A172 (cell line): ENCODE data around the gene USP12. TPM values are rescaled to one million over a fixed set of nuclear protein-coding genes. Genes with fewer than 3 reads are reported as not detected.
A peak's percentile ranks its signal among the peaks of the same experiment; 100 is the strongest.

Source experiments
- DNase-seq: peaks from one replicate; pipeline ENCODE4 v3.0.0-alpha.2; 2015; ENCODE audit warnings: low spot score
- total RNA-seq: library from RNA; depleted of rRNA; stranded (reverse); fragments of >200 nt; shearing (Covaris generic); gene quantifications from 2 replicates; pipeline ENCODE4 v1.2.3, GENCODE V29; 2014; rRNA removed

The USP12 gene
- total RNA-seq, 1 experiment from 2014 or later = 20.0 TPM

- DNase-seq = no peak
Observed at GRCh38 chr13:27037171-27037570, 134.4 kb downstream of the USP12 start.

GRCh38 chr13:27036236-27036981 lies 135.2 kb downstream of the USP12 start:
- DNase-seq = peak; percentile 37

GRCh38 chr13:27035892-27036235 lies 135.7 kb downstream of the USP12 start:
- DNase-seq = peak; percentile 16

GRCh38 chr13:27034678-27035111 lies 136.9 kb downstream of the USP12 start:
- no peak for DNase-seq

- no peak for DNase-seq
Observed at GRCh38 chr13:27028683-27029480, 142.7 kb downstream of the USP12 start.

- no peak for DNase-seq
Observed at GRCh38 chr13:27027086-27027667, 144.4 kb downstream of the USP12 start.

- DNase-seq = no peak
Observed at GRCh38 chr13:27026396-27026795, 145.2 kb downstream of the USP12 start.

GRCh38 chr13:27024776-27025492 lies 146.7 kb downstream of the USP12 start:
- DNase-seq = no peak

- no peak for DNase-seq
Observed at GRCh38 chr13:27024074-27024461, 147.5 kb downstream of the USP12 start.

GRCh38 chr13:27023385-27024073 lies 148.1 kb downstream of the USP12 start:
- no peak for DNase-seq

GRCh38 chr13:27022571-27023311 lies 148.9 kb downstream of the USP12 start:
- DNase-seq = peak; percentile 81

- no peak for DNase-seq
Observed at GRCh38 chr13:27020415-27020814, 151.2 kb downstream of the USP12 start.

GRCh38 chr13:27018882-27019281 lies 152.7 kb downstream of the USP12 start:
- DNase-seq = no peak

- no peak for DNase-seq
Observed at GRCh38 chr13:27018344-27018861, 153.2 kb downstream of the USP12 start.

GRCh38 chr13:27016875-27017274 lies 154.7 kb downstream of the USP12 start:
- DNase-seq = no peak

Other genes starting within 250 kb of the USP12 start
- gene RPL21, start 79.7 kb upstream of the USP12 start, total RNA-seq = 908 and 920 TPM in 2 replicates
- gene RASL11A, start 99.0 kb upstream of the USP12 start, total RNA-seq = 4.0 and 5.3 TPM in 2 replicates